Breast epithelium (tissue), 4 donors: Measurements from ENCODE around the gene TTC36. TPM values are rescaled to one million over a fixed set of nuclear protein-coding genes. Genes with fewer than 3 reads are reported as not detected.
A peak's percentile ranks its signal among the peaks of the same experiment; 100 is the strongest.

Experiments used
- DNase-seq, 2 donors: peaks; one replicate each; pipeline ENCODE4 v3.0.0-alpha.2; 2019; ENCODE audit warnings: low spot score in 2 of 2
- H3K27ac ChIP-seq, 2 donors: fragments of 200-600 bp; sonication (generic) in 1 of 2; one replicate each; pipeline ENCODE4 v1.5.1; 2016 to 2019; ENCODE audit warnings: mild to moderate bottlenecking in 1 of 2
- H3K27me3 ChIP-seq, 2 donors: fragments of 200-600 bp; sonication (generic) in 1 of 2; one replicate each; pipeline versions ENCODE4 v1.5.1 to v1.6.0; 2017 to 2019; ENCODE audit warnings: control low read depth in 1 of 2, mild to moderate bottlenecking in 1 of 2
- H3K36me3 ChIP-seq: fragments of 200-600 bp; one replicate; pipeline ENCODE4 v1.5.1; 2019
- H3K4me1 ChIP-seq, 2 donors: fragments of 200-600 bp; sonication (generic); one replicate each; pipeline ENCODE4 v1.5.1; 2016 to 2019; ENCODE audit warnings: control low read depth in 1 of 2
- H3K4me3 ChIP-seq, 3 donors: fragments of 200-600 bp; sonication (generic); 1 replicate in 2 of 3; 2 replicates in 1 of 3; pipeline ENCODE4 v1.5.1; 2016 to 2019; ENCODE audit warnings: mild to moderate bottlenecking in 3 of 3, moderate library complexity in 2 of 3
- H3K9me3 ChIP-seq, 2 donors: fragments of 200-600 bp; sonication (generic) in 1 of 2; one replicate each; pipeline ENCODE4 v1.5.1; 2016 to 2019; ENCODE audit warnings: control low read depth in 1 of 2
- CTCF ChIP-seq, 3 donors: fragments of 450-650 bp; IDR thresholded peaks; one replicate each; pipeline ENCODE4 v1.5.1; 2016 to 2017; ENCODE audit warnings: antibody characterized with exemption in 3 of 3, mild to moderate bottlenecking in 3 of 3, moderate library complexity in 3 of 3
- POLR2A ChIP-seq: fragments of 450-650 bp; IDR thresholded peaks from one replicate; pipeline ENCODE4 v1.6.1; 2016; ENCODE audit warnings: antibody characterized with exemption, mild to moderate bottlenecking, moderate library complexity
- POLR2AphosphoS5 ChIP-seq, 3 donors: sonication (generic); formaldehyde crosslinking; IDR thresholded peaks; one replicate each; pipeline ENCODE4 v1.6.1; 2017; ENCODE audit warnings: antibody characterized with exemption in 3 of 3
- intact Hi-C: fragments of 100-400 bp; cut with DNase I; formaldehyde crosslinking; loops from one replicate; pipeline ENCODE4 v1.15.1; 2023; ENCODE audit warnings: low total_unique reads
- total RNA-seq, 3 donors: library from RNA; depleted of rRNA; stranded (reverse); fragments of >200 nt; gene quantifications; one replicate each; pipeline ENCODE4 v1.1.0, GENCODE V29; 2016

Gene TTC36
- total RNA-seq, 3 donors from 2014 or later = 3.4 to 15.1 (median 6.2) TPM

DNA sequence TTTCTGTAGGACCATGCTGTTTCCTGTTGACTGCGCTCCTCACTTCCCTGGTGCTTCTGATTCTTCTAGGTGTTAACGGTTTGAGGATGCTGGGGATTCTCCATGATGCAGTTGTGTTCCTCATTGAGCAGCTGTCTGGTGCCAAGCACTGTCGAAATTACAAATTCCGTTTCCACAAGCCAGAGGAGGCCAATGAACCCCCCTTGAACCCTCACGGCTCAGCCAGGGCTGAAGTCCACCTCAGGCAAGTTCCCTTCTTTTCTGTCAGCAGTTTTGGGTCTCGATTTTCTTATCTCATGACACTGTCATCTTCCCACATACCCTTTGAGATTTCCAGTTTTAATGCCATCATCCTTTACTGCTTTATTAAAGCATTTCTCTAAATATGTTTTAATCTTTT, 7.7 kb upstream of the TTC36 start:
- intact Hi-C loops = no loop called here
- Histone ChIP-seq H3K36me3 (peaks cover 6% of the 10 kb centered on the region), H3K9me3 (no peaks in the 10 kb centered on the region), H3K4me3 (no peak overlapping the region), H3K27me3 (no peaks in the 10 kb centered on the region), H3K27ac (no peak overlapping the region), H3K4me1 (peaks cover 5 to 22% of the 10 kb centered on the region in 2 donors)
- TF ChIP-seq POLR2AphosphoS5 (IDR thresholded peaks at IDR 0.05) = no peak
- TF ChIP-seq CTCF (IDR thresholded peaks at IDR 0.05) = no peak
- TF ChIP-seq POLR2A = no peak
- DNase-seq = no peak

DNA sequence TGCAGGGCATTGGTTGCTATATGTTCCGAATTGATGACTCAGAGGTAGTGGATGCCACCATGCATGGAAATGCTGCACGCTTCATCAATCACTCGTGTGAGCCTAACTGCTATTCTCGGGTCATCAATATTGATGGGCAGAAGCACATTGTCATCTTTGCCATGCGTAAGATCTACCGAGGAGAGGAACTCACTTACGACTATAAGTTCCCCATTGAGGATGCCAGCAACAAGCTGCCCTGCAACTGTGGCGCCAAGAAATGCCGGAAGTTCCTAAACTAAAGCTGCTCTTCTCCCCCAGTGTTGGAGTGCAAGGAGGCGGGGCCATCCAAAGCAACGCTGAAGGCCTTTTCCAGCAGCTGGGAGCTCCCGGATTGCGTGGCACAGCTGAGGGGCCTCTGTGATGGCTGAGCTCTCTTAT, 5.4 kb upstream of the TTC36 start:
- TF ChIP-seq CTCF (IDR thresholded peaks at IDR 0.05) = no peak
- no peak for TF ChIP-seq POLR2AphosphoS5 (IDR thresholded peaks at IDR 0.05)
- no peak for TF ChIP-seq POLR2A
- intact Hi-C loops = no loop called here
- no peak for DNase-seq

GRCh38 chr11:118522571-118523072, 4.7 kb upstream of the TTC36 start:
- no peaks in the 10 kb centered on the region for H3K36me3 ChIP-seq
- H3K27ac ChIP-seq = peak overlapping the region; percentile 55 to 56
- H3K4me3 ChIP-seq = no peak overlapping the region
- H3K27me3 ChIP-seq = no peaks in the 10 kb centered on the region
- intact Hi-C loops = no loop called here
- no peak for DNase-seq
- H3K4me1 ChIP-seq = peaks cover 5 to 30% of the 10 kb centered on the region in 2 donors
- TF ChIP-seq POLR2A (no peak), POLR2AphosphoS5 (IDR thresholded peaks at IDR 0.05) (no peak), CTCF (IDR thresholded peaks at IDR 0.05) (peak in 2 of 3 donors; percentile 22 to 28)
- no peaks in the 10 kb centered on the region for H3K9me3 ChIP-seq

More for the DNA sequence above, 5.4 kb upstream of the TTC36 start:
- no peak overlapping the region for H3K4me3 ChIP-seq
- H3K36me3 ChIP-seq = no peaks in the 10 kb centered on the region
- peaks cover 5 to 30% of the 10 kb centered on the region in 2 donors for H3K4me1 ChIP-seq
- no peaks in the 10 kb centered on the region for H3K27me3 ChIP-seq
- H3K27ac ChIP-seq = peak overlapping the region in 1 of 2 donors; percentile 56
- H3K9me3 ChIP-seq = no peaks in the 10 kb centered on the region

GRCh38 chr11:118524356-118524755, 2.9 kb upstream of the TTC36 start:
- DNase-seq = no peak
- H3K4me3 ChIP-seq = no peak overlapping the region
- TF ChIP-seq CTCF (IDR thresholded peaks at IDR 0.05) = no peak
- TF ChIP-seq POLR2A = no peak
- TF ChIP-seq POLR2AphosphoS5 (IDR thresholded peaks at IDR 0.05) = no peak
- peak overlapping the region; percentile 64 to 67 for H3K27ac ChIP-seq
- peaks cover 5 to 30% of the 10 kb centered on the region in 2 donors for H3K4me1 ChIP-seq
- H3K36me3 ChIP-seq = no peaks in the 10 kb centered on the region
- intact Hi-C loops = no loop called here
- no peaks in the 10 kb centered on the region for H3K9me3 ChIP-seq
- no peaks in the 10 kb centered on the region for H3K27me3 ChIP-seq

DNA sequence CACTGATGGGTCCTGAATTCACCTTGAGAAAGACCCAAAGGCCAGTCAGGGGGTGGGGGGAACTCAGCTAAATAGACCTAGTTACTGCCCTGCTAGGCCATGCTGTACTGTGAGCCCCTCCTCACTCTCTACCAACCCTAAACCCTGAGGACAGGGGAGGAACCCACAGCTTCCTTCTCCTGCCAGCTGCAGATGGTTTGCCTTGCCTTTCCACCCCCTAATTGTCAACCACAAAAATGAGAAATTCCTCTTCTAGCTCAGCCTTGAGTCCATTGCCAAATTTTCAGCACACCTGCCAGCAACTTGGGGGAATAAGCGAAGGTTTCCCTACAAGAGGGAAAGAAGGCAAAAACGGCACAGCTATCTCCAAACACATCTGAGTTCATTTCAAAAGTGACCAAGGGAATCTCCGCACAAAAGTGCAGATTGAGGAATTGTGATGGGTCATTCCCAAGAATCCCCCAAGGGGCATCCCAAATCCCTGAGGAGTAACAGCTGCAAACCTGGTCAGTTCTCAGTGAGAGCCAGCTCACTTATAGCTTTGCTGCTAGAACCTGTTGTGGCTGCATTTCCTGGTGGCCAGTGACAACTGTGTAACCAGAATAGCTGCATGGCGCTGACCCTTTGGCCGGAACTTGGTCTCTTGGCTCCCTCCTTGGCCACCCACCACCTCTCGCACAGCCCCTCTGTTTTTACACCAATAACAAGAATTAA, 2.4 kb upstream of the TTC36 start:
- Histone ChIP-seq H3K9me3 (no peaks in the 10 kb centered on the region), H3K36me3 (no peaks in the 10 kb centered on the region), H3K27ac (peak overlapping the region; percentile 64 to 67), H3K4me1 (peaks cover 5 to 30% of the 10 kb centered on the region in 2 donors), H3K27me3 (no peaks in the 10 kb centered on the region), H3K4me3 (no peak overlapping the region)
- no peak for DNase-seq
- no peak for TF ChIP-seq POLR2A
- no peak for TF ChIP-seq POLR2AphosphoS5 (IDR thresholded peaks at IDR 0.05)
- TF ChIP-seq CTCF (IDR thresholded peaks at IDR 0.05) = no peak
- intact Hi-C loops = no loop called here
